OCI-LY7 (cell line): Measurements from ENCODE around the gene SRXN1.

ENCODE experiments used
- CTCF ChIP-seq: fragments of 200-600 bp; sonication (generic); conservative IDR thresholded peaks from 2 replicates; pipeline ENCODE4 v1.5.1; 2014; ENCODE audit warnings: mild to moderate bottlenecking, antibody characterized with exemption, low read length, moderate library complexity, mixed read lengths
- EZH2phosphoT487 ChIP-seq: fragments of 200-600 bp; sonication (generic); IDR thresholded peaks from 2 replicates; pipeline ENCODE4 v1.6.1; 2018; ENCODE audit warnings: low read depth, borderline replicate concordance, mild to moderate bottlenecking, mixed run types, antibody characterized with exemption, low read length, moderate library complexity, mixed read lengths

GRCh38 chr20:699811-700338 is 46.9 kb upstream of the SRXN1 start:
- TF ChIP-seq CTCF (no peak), EZH2phosphoT487 (no peak)
